Calu3 (cell line): ENCODE results near the gene GRM7. TPM values are rescaled to one million over a fixed set of nuclear protein-coding genes. Genes with fewer than 3 reads are reported as not detected.

Experiments
- BruUV-seq: library from RNA; stranded (reverse); fragments of 400-500 nt; replicated peaks from 2 replicates; lab custom pipeline; 2021; lab: Mats Ljungman, UMichigan
- CTCF ChIA-PET: fragments of 300-600 bp; sonication (Branson Sonifier 250); formaldehyde crosslinking; loops from one replicate; lab custom pipeline; 2022; ENCODE audit warnings: antibody characterized with exemption; lab: Charles Lee
- DNase-seq: peaks from one replicate; pipeline ENCODE4 v3.0.0; 2022
- H3K27ac Mint-ChIP-seq: one replicate; pipeline ENCODE4 v1.8.0; 2022; ENCODE audit warnings: mixed read lengths; ENCODE audit not compliant: unreplicated experiment
- H3K27me3 Mint-ChIP-seq: one replicate; pipeline ENCODE4 v1.8.0; 2022; ENCODE audit warnings: mixed read lengths; ENCODE audit not compliant: unreplicated experiment
- H3K36me3 Mint-ChIP-seq: one replicate; pipeline ENCODE4 v1.8.0; 2022; ENCODE audit warnings: mild to moderate bottlenecking, moderate library complexity, mixed read lengths; ENCODE audit not compliant: insufficient read depth, unreplicated experiment
- H3K4me1 Mint-ChIP-seq: one replicate; pipeline ENCODE4 v1.8.0; 2022; ENCODE audit warnings: mild to moderate bottlenecking, low read depth, mixed read lengths; ENCODE audit not compliant: unreplicated experiment
- H3K4me3 Mint-ChIP-seq: one replicate; pipeline ENCODE4 v1.8.0; 2022; ENCODE audit warnings: mild to moderate bottlenecking, low read depth, moderate library complexity, mixed read lengths; ENCODE audit not compliant: unreplicated experiment
- H3K9me3 Mint-ChIP-seq: one replicate; pipeline ENCODE4 v1.8.0; 2022; ENCODE audit warnings: low read depth, mixed read lengths; ENCODE audit not compliant: unreplicated experiment
- CTCF ChIP-seq: fragments of 200-600 bp; IDR thresholded peaks from one replicate; pipeline ENCODE4 v1.8.0; 2022; ENCODE audit warnings: antibody characterized with exemption; ENCODE audit not compliant: unreplicated experiment
- intact Hi-C: fragments of 100-400 bp; cut with micrococcal nuclease; formaldehyde crosslinking; loops from one replicate; pipeline ENCODE4 v1.10.0; 2022; ENCODE audit not compliant: unreplicated experiment
- total RNA-seq: library from RNA; stranded (reverse); gene quantifications from 2 replicates; pipeline ENCODE4 v1.2.3, GENCODE V29; 2022

Gene GRM7
- total RNA-seq, 1 experiment from 2014 or later, result not detected

GRCh38 chr3:7306901-7307300 lies 446.0 kb downstream of the GRM7 start:
- no TSS peak for BruUV-seq
- no peaks in the 10 kb centered on the region for H3K27me3 Mint-ChIP-seq

DNA sequence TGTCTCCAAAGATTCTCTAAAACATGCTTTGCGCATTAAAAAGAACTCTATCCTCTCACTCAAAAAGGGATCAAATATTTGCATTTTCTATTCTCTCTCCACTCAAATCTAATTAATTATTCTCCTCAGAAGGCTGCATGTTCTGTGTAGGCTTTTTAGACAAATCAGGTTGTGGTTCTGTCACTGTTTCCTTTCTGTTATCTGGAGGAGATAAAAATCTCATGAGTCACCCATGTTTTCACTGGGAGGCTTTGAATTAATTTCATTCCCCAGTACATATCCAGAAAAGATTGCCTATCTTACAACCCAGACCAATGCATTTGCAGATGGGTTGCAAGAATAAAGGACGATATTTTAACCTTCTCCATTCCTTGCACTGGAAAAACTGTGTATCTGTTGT lies 446.5 kb downstream of the GRM7 start:
- intact Hi-C loops, result no loop called here
- H3K9me3 Mint-ChIP-seq, result peaks cover 5% of the 10 kb centered on the region
- no peak for TF ChIP-seq CTCF
- peak overlapping the region; percentile 42 for H3K27ac Mint-ChIP-seq
- CTCF ChIA-PET, result no interaction called here
- H3K4me1 Mint-ChIP-seq, result peaks cover 12% of the 10 kb centered on the region
- H3K4me3 Mint-ChIP-seq, result no peak overlapping the region
- DNase-seq, result no peak
- no peaks in the 10 kb centered on the region for H3K36me3 Mint-ChIP-seq
- BruUV-seq, result no TSS peak
- no peaks in the 10 kb centered on the region for H3K27me3 Mint-ChIP-seq

More at GRCh38 chr3:7306901-7307300, 446.0 kb downstream of the GRM7 start:
- intact Hi-C loops, result no loop called here
- Mint-ChIP-seq H3K36me3 (no peaks in the 10 kb centered on the region), H3K9me3 (peaks cover 5% of the 10 kb centered on the region), H3K4me3 (no peak overlapping the region), H3K4me1 (peaks cover 12% of the 10 kb centered on the region), H3K27ac (peak overlapping the region; percentile 42)
- TF ChIP-seq CTCF, result no peak
- no peak for DNase-seq
- CTCF ChIA-PET, result no interaction called here

DNA sequence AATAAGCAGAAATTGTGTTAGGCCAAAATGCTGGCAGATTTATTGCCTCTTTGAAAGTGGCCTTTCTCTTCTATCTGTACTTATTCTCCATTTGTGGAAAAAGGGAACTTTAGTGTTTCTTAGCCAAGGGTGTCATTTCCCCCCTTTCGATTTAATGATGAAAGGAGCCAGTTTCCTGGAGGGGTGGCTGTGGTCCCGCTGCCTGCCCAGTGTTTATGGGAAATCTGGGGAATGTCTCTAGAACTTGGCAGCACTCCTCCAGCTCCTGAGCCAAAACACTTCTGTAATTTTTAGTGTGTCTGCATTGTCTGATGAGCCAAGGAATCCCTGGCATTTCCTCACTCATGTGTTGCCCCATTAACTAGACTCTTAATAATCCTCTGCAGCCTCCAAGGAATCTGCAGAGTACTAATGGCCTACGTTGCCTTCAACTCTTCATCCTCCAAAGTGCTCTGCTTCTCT lies 448.8 kb downstream of the GRM7 start:
- TF ChIP-seq CTCF, result no peak
- Mint-ChIP-seq H3K9me3 (peaks cover 2% of the 10 kb centered on the region), H3K27ac (no peak overlapping the region), H3K4me3 (no peak overlapping the region), H3K36me3 (no peaks in the 10 kb centered on the region), H3K27me3 (no peaks in the 10 kb centered on the region), H3K4me1 (peaks cover 12% of the 10 kb centered on the region)
- no peak for DNase-seq
- CTCF ChIA-PET, result no interaction called here
- BruUV-seq, result no TSS peak
- intact Hi-C loops, result no loop called here

GRCh38 chr3:7315037-7315436 lies 454.1 kb downstream of the GRM7 start:
- H3K4me3 Mint-ChIP-seq, result no peak overlapping the region
- intact Hi-C loops, result no loop called here
- no TSS peak for BruUV-seq
- no peak for TF ChIP-seq CTCF
- H3K9me3 Mint-ChIP-seq, result peaks cover 18% of the 10 kb centered on the region
- no peaks in the 10 kb centered on the region for H3K4me1 Mint-ChIP-seq
- CTCF ChIA-PET, result no interaction called here
- no peaks in the 10 kb centered on the region for H3K36me3 Mint-ChIP-seq
- no peak overlapping the region for H3K27ac Mint-ChIP-seq
- no peak for DNase-seq
- H3K27me3 Mint-ChIP-seq, result no peaks in the 10 kb centered on the region
